ENCODE results near the gene MYT1. TPM values are rescaled to one million over a fixed set of nuclear protein-coding genes. Genes with fewer than 3 reads are reported as not detected.

MYT1 gene
- total RNA-seq, 3 donors from 2014 or later (not counting 1 experiment from before 2014, with no cell fraction given): not detected

- no peak overlapping the region for H3K4me3 ChIP-seq (ENCODE audit: low read length)
- no peaks in the 10 kb centered on the region for H3K4me1 ChIP-seq (ENCODE audit: control insufficient read depth, insufficient read depth, low read length)
- intact Hi-C loops (cut with micrococcal nuclease): no loop called here
- no peaks in the 10 kb centered on the region for H3K36me3 ChIP-seq (ENCODE audit: control insufficient read depth, insufficient read depth, low read length)
- no peak for DNase-seq
- WGBS (ENCODE audit: insufficient coverage): 67% methylated on average over 9 of the region's 9 CpGs
- no peak for ATAC-seq
- no peak overlapping the region for H3K27ac Mint-ChIP-seq
- H3K4me3 Mint-ChIP-seq: no peak overlapping the region
- H3K4me1 Mint-ChIP-seq: no peaks in the 10 kb centered on the region
- peaks cover 26 to 35% of the 10 kb centered on the region in 2 donors for H3K27me3 Mint-ChIP-seq (ENCODE audit: low read depth in 2 of 2)
- TF ChIP-seq CTCF (IDR thresholded peaks at IDR 0.05): no peak
- no peaks in the 10 kb centered on the region for H3K27me3 ChIP-seq (ENCODE audit: control insufficient read depth, insufficient read depth, low read length)
- no peaks in the 10 kb centered on the region for H3K36me3 Mint-ChIP-seq
- H3K9me3 Mint-ChIP-seq: no peaks in the 10 kb centered on the region
- H3K9me3 ChIP-seq (ENCODE audit: control insufficient read depth, insufficient read depth, low read length): no peaks in the 10 kb centered on the region
- no peak overlapping the region for H3K27ac ChIP-seq (ENCODE audit: low read length)
Observed at GRCh38 chr20:64245746-64246595, 81.7 kb downstream of the MYT1 start.

- no peak overlapping the region for H3K27ac Mint-ChIP-seq
- H3K4me1 ChIP-seq (ENCODE audit: control insufficient read depth, insufficient read depth, low read length): no peaks in the 10 kb centered on the region
Observed at GRCh38 chr20:64246616-64247306, 82.5 kb downstream of the MYT1 start.

GRCh38 chr20:64247307-64247618 lies 83.0 kb downstream of the MYT1 start:
- H3K27ac ChIP-seq (ENCODE audit: low read length): no peak overlapping the region
- Mint-ChIP-seq H3K4me1 (no peaks in the 10 kb centered on the region), H3K36me3 (no peaks in the 10 kb centered on the region), H3K27me3 (ENCODE audit: low read depth in 2 of 2) (peaks cover 27 to 46% of the 10 kb centered on the region in 2 donors), H3K27ac (no peak overlapping the region), H3K4me3 (no peak overlapping the region), H3K9me3 (no peaks in the 10 kb centered on the region)
- no peak for TF ChIP-seq CTCF (IDR thresholded peaks at IDR 0.05)
- ATAC-seq: no peak
- no peak for DNase-seq
- WGBS (ENCODE audit: insufficient coverage): 90% methylated on average over 9 of the region's 9 CpGs
- H3K4me1 ChIP-seq (ENCODE audit: control insufficient read depth, insufficient read depth, low read length): no peaks in the 10 kb centered on the region
- H3K36me3 ChIP-seq (ENCODE audit: control insufficient read depth, insufficient read depth, low read length): no peaks in the 10 kb centered on the region
- intact Hi-C loops (cut with micrococcal nuclease): no loop called here
- no peak overlapping the region for H3K4me3 ChIP-seq (ENCODE audit: low read length)
- no peaks in the 10 kb centered on the region for H3K9me3 ChIP-seq (ENCODE audit: control insufficient read depth, insufficient read depth, low read length)
- no peaks in the 10 kb centered on the region for H3K27me3 ChIP-seq (ENCODE audit: control insufficient read depth, insufficient read depth, low read length)

More at GRCh38 chr20:64246616-64247306, 82.5 kb downstream of the MYT1 start:
- Mint-ChIP-seq H3K4me1 (no peaks in the 10 kb centered on the region), H3K9me3 (no peaks in the 10 kb centered on the region), H3K4me3 (no peak overlapping the region), H3K36me3 (no peaks in the 10 kb centered on the region), H3K27me3 (ENCODE audit: low read depth in 2 of 2) (peaks cover 27 to 42% of the 10 kb centered on the region in 2 donors)
- ATAC-seq: no peak
- intact Hi-C loops (cut with micrococcal nuclease): no loop called here
- 91% methylated on average over 10 of the region's 10 CpGs for WGBS (ENCODE audit: insufficient coverage)
- H3K4me3 ChIP-seq (ENCODE audit: low read length): no peak overlapping the region
- no peaks in the 10 kb centered on the region for H3K36me3 ChIP-seq (ENCODE audit: control insufficient read depth, insufficient read depth, low read length)
- H3K27me3 ChIP-seq (ENCODE audit: control insufficient read depth, insufficient read depth, low read length): no peaks in the 10 kb centered on the region
- no peak for DNase-seq
- no peak for TF ChIP-seq CTCF (IDR thresholded peaks at IDR 0.05)
- no peaks in the 10 kb centered on the region for H3K9me3 ChIP-seq (ENCODE audit: control insufficient read depth, insufficient read depth, low read length)
- no peak overlapping the region for H3K27ac ChIP-seq (ENCODE audit: low read length)
